Activated T-helper 2 cell treated with anti-CD3 and anti-CD28 coated beads, Interferon-gamma antibody, Interleukin-2, Interleukin-4, amounts not matched to agents 10 μg/mL and 5 μg/mL and 100 μg/mL, durations not matched to agents 14 hours and 24 hours and 36 hours (primary cell): ENCODE data around the gene CDH12. TPM values are rescaled to one million over a fixed set of nuclear protein-coding genes. Genes with fewer than 3 reads are reported as not detected.

Experiments
- DNase-seq: peaks from one replicate; pipeline ENCODE4 v3.0.0; 2021; ENCODE audit warnings: low spot score
- H3K27ac Mint-ChIP-seq: one replicate; pipeline ENCODE4 v1.8.0; 2021; ENCODE audit warnings: mixed read lengths
- H3K27me3 Mint-ChIP-seq: one replicate; pipeline ENCODE4 v1.8.0; 2021; ENCODE audit warnings: low read depth, mixed read lengths
- H3K36me3 Mint-ChIP-seq: one replicate; pipeline ENCODE4 v1.8.0; 2021; ENCODE audit warnings: low read depth, mixed read lengths
- H3K4me1 Mint-ChIP-seq: one replicate; pipeline ENCODE4 v1.8.0; 2021; ENCODE audit warnings: low read depth, mixed read lengths
- H3K4me3 Mint-ChIP-seq: one replicate; pipeline ENCODE4 v1.8.0; 2021; ENCODE audit warnings: low read depth, mild to moderate bottlenecking, moderate library complexity, mixed read lengths
- H3K9me3 Mint-ChIP-seq: one replicate; pipeline ENCODE4 v1.8.0; 2021; ENCODE audit warnings: mixed read lengths
- intact Hi-C: fragments of 100-400 bp; cut with micrococcal nuclease; formaldehyde crosslinking; loops from one replicate; pipeline ENCODE4 v1.15.1; 2023
- total RNA-seq: library from RNA; stranded (reverse); gene quantifications from 2 replicates; pipeline ENCODE4 v1.2.3, GENCODE V29; 2022

CDH12 gene
- total RNA-seq, 1 donor from 2014 or later = not detected

- Mint-ChIP-seq H3K4me1 (no peaks in the 10 kb centered on the region), H3K36me3 (no peaks in the 10 kb centered on the region), H3K4me3 (no peak overlapping the region), H3K9me3 (peaks cover 49% of the 10 kb centered on the region), H3K27ac (no peak overlapping the region), H3K27me3 (no peaks in the 10 kb centered on the region)
- intact Hi-C loops = no loop called here
- no peak for DNase-seq
These were observed 262.4 kb downstream of the CDH12 start for GRCh38 chr5:22590677-22591268.

GRCh38 chr5:22577711-22578110, 275.4 kb downstream of the CDH12 start:
- H3K27ac Mint-ChIP-seq = no peak overlapping the region
- no peaks in the 10 kb centered on the region for H3K27me3 Mint-ChIP-seq
- no peaks in the 10 kb centered on the region for H3K36me3 Mint-ChIP-seq
- intact Hi-C loops = no loop called here
- H3K4me1 Mint-ChIP-seq = no peaks in the 10 kb centered on the region
- no peak for DNase-seq
- H3K4me3 Mint-ChIP-seq = no peak overlapping the region
- peaks cover 29% of the 10 kb centered on the region for H3K9me3 Mint-ChIP-seq

GRCh38 chr5:22577006-22577405, 276.1 kb downstream of the CDH12 start:
- no peak overlapping the region for H3K27ac Mint-ChIP-seq
- H3K36me3 Mint-ChIP-seq = no peaks in the 10 kb centered on the region
- no peak for DNase-seq
- intact Hi-C loops = no loop called here
- no peak overlapping the region for H3K4me3 Mint-ChIP-seq
- H3K4me1 Mint-ChIP-seq = no peaks in the 10 kb centered on the region
- H3K9me3 Mint-ChIP-seq = peaks cover 25% of the 10 kb centered on the region
- no peaks in the 10 kb centered on the region for H3K27me3 Mint-ChIP-seq

- H3K36me3 Mint-ChIP-seq = no peaks in the 10 kb centered on the region
- H3K4me3 Mint-ChIP-seq = no peak overlapping the region
- peaks cover 39% of the 10 kb centered on the region for H3K9me3 Mint-ChIP-seq
- intact Hi-C loops = no loop called here
- H3K4me1 Mint-ChIP-seq = no peaks in the 10 kb centered on the region
- DNase-seq = no peak
- no peaks in the 10 kb centered on the region for H3K27me3 Mint-ChIP-seq
- no peak overlapping the region for H3K27ac Mint-ChIP-seq
These were observed 280.2 kb downstream of the CDH12 start for GRCh38 chr5:22572941-22573340.

GRCh38 chr5:22567983-22568382, 285.2 kb downstream of the CDH12 start:
- Mint-ChIP-seq H3K27ac (no peak overlapping the region), H3K36me3 (no peaks in the 10 kb centered on the region), H3K27me3 (no peaks in the 10 kb centered on the region), H3K4me3 (no peak overlapping the region), H3K4me1 (no peaks in the 10 kb centered on the region), H3K9me3 (peaks cover 42% of the 10 kb centered on the region)
- DNase-seq = no peak
- intact Hi-C loops = no loop called here

- DNase-seq = no peak
- Mint-ChIP-seq H3K4me1 (no peaks in the 10 kb centered on the region), H3K27ac (no peak overlapping the region), H3K4me3 (no peak overlapping the region), H3K36me3 (no peaks in the 10 kb centered on the region), H3K27me3 (no peaks in the 10 kb centered on the region), H3K9me3 (peaks cover 41% of the 10 kb centered on the region)
- intact Hi-C loops = no loop called here
These were observed 293.0 kb downstream of the CDH12 start for GRCh38 chr5:22560147-22560546.

- Mint-ChIP-seq H3K4me1 (no peaks in the 10 kb centered on the region), H3K9me3 (peaks cover 28% of the 10 kb centered on the region), H3K27ac (no peak overlapping the region), H3K27me3 (no peaks in the 10 kb centered on the region), H3K36me3 (no peaks in the 10 kb centered on the region), H3K4me3 (no peak overlapping the region)
- intact Hi-C loops = no loop called here
- DNase-seq = no peak
These were observed 295.9 kb downstream of the CDH12 start for GRCh38 chr5:22557251-22557650.

- peaks cover 40% of the 10 kb centered on the region for H3K9me3 Mint-ChIP-seq
These were observed 298.7 kb downstream of the CDH12 start for GRCh38 chr5:22554475-22554874.

GRCh38 chr5:22549876-22550671, 303.1 kb downstream of the CDH12 start:
- no peaks in the 10 kb centered on the region for H3K36me3 Mint-ChIP-seq
- no peak overlapping the region for H3K4me3 Mint-ChIP-seq
- intact Hi-C loops = no loop called here

More at GRCh38 chr5:22554475-22554874, 298.7 kb downstream of the CDH12 start:
- Mint-ChIP-seq H3K27me3 (no peaks in the 10 kb centered on the region), H3K4me1 (no peaks in the 10 kb centered on the region), H3K27ac (no peak overlapping the region), H3K36me3 (no peaks in the 10 kb centered on the region), H3K4me3 (no peak overlapping the region)
- no peak for DNase-seq
- intact Hi-C loops = no loop called here

GRCh38 chr5:22542340-22542739, 310.8 kb downstream of the CDH12 start:
- Mint-ChIP-seq H3K27me3 (no peaks in the 10 kb centered on the region), H3K4me1 (no peaks in the 10 kb centered on the region), H3K4me3 (no peak overlapping the region), H3K36me3 (no peaks in the 10 kb centered on the region), H3K27ac (no peak overlapping the region), H3K9me3 (peaks cover 18% of the 10 kb centered on the region)
- intact Hi-C loops = no loop called here
- no peak for DNase-seq

More at GRCh38 chr5:22549876-22550671, 303.1 kb downstream of the CDH12 start:
- DNase-seq = no peak
- Mint-ChIP-seq H3K9me3 (peaks cover 29% of the 10 kb centered on the region), H3K27me3 (no peaks in the 10 kb centered on the region), H3K27ac (no peak overlapping the region), H3K4me1 (no peaks in the 10 kb centered on the region)

- intact Hi-C loops = no loop called here
- DNase-seq = no peak
- H3K9me3 Mint-ChIP-seq = peaks cover 23% of the 10 kb centered on the region
- no peak overlapping the region for H3K27ac Mint-ChIP-seq
- no peaks in the 10 kb centered on the region for H3K27me3 Mint-ChIP-seq
- no peaks in the 10 kb centered on the region for H3K4me1 Mint-ChIP-seq
- no peaks in the 10 kb centered on the region for H3K36me3 Mint-ChIP-seq
- H3K4me3 Mint-ChIP-seq = no peak overlapping the region
These were observed 312.1 kb downstream of the CDH12 start for GRCh38 chr5:22541037-22541436.

GRCh38 chr5:22539762-22540161, 313.4 kb downstream of the CDH12 start:
- no peaks in the 10 kb centered on the region for H3K4me1 Mint-ChIP-seq
- H3K36me3 Mint-ChIP-seq = no peaks in the 10 kb centered on the region
- intact Hi-C loops = no loop called here
- no peak overlapping the region for H3K27ac Mint-ChIP-seq
- H3K9me3 Mint-ChIP-seq = peaks cover 24% of the 10 kb centered on the region
- DNase-seq = no peak
- no peaks in the 10 kb centered on the region for H3K27me3 Mint-ChIP-seq
- no peak overlapping the region for H3K4me3 Mint-ChIP-seq

GRCh38 chr5:22531986-22532385, 321.2 kb downstream of the CDH12 start:
- Mint-ChIP-seq H3K4me3 (no peak overlapping the region), H3K36me3 (no peaks in the 10 kb centered on the region), H3K9me3 (peaks cover 27% of the 10 kb centered on the region), H3K27me3 (no peaks in the 10 kb centered on the region), H3K4me1 (no peaks in the 10 kb centered on the region), H3K27ac (no peak overlapping the region)
- intact Hi-C loops = no loop called here
- DNase-seq = no peak
